HG03159 (cell line): Measurements from ENCODE around the gene TTI1.

Source experiments
- ATAC-seq: cut with Tn5 transposase; IDR thresholded peaks from one replicate; pipeline ENCODE4 v1.9.1; 2021; ENCODE audit warnings: mild to moderate bottlenecking, moderate library complexity; ENCODE audit not compliant: unreplicated experiment

The TTI1 gene

DNA sequence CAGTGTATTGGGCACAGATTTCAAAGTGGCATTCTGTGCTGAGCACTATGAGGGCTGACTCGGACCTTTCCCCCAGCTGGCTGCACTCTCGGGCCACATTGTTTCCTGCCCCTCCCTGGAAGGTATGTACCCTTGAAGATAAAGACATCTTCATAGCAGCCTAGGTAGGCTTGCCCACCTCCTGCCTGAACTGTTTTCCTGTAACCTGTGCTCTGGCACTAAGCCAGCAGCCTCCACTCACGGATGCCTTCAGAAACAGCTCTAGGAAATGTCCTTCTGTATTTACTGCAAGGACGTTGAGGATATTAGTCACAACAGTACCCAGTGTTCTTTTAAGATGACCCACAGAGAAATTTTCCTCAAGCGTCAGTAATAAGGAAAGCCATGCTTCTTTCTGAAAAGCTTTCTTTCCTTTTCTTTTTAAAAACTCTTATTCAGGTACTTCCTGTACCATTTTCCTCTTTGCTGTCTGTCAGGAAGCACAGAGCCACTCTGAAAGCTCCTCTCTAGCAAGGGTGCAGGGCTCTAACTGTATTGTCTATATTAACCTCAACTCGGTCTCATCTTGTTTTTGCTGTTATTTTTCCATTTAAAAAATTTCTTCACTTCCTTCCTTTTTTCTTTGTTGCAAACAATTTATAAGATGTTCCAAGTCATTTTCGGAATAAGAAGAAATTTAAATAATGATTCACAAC, 43.5 kb downstream of the TTI1 start:
- ATAC-seq = no peak

- no peak for ATAC-seq
These were observed 44.8 kb downstream of the TTI1 start for GRCh38 chr20:37988306-37988954.

- no peak for ATAC-seq
These were observed 45.5 kb downstream of the TTI1 start for GRCh38 chr20:37987602-37988290.

- ATAC-seq = no peak
These were observed 46.2 kb downstream of the TTI1 start for GRCh38 chr20:37986873-37987601.

- no peak for ATAC-seq
These were observed 47.0 kb downstream of the TTI1 start for GRCh38 chr20:37986044-37986858.

GRCh38 chr20:37984018-37984785, 49.1 kb downstream of the TTI1 start:
- ATAC-seq = no peak

- no peak for ATAC-seq
These were observed 50.0 kb downstream of the TTI1 start for GRCh38 chr20:37983286-37983685.

DNA sequence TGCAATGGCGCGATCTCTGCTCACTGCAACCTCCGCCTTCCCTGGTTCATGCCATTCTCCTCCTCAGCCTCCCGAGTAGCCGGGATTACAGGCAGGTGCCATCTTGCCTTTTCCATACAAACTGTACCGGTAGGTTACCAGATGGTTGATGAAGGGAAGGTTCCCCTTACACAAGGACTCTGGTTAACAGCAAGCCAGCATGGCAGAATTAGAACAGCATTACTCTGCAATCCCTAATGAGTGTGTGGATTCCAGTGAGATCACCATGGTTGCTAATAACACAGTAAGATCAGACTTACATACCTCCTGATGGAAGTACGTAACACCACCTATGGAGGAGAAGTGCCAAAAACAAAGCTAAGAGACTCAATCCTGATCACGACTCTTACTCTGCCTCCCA, 51.7 kb downstream of the TTI1 start:
- no peak for ATAC-seq

DNA sequence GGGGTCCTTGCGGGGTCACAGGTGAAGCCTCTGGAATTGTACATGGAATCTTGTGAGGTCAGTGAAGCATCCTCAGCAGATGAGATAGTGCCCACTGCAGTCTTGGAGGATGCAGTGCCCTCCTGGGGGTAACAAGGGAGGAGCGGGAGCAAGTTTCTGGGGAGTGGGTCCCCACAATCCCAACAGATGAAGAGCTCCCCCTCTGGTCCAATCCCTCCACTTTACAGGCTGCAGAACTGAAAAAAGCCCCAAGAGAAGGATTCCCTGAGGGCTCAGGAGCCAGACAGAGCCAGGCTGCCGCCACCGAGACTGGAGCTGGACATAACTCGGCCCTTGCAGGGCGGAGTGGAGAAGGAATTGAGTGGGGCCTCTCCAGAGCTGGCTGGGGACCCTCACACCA, 52.4 kb downstream of the TTI1 start:
- ATAC-seq = no peak

- no peak for ATAC-seq
These were observed 52.9 kb downstream of the TTI1 start for GRCh38 chr20:37980383-37980782.

DNA sequence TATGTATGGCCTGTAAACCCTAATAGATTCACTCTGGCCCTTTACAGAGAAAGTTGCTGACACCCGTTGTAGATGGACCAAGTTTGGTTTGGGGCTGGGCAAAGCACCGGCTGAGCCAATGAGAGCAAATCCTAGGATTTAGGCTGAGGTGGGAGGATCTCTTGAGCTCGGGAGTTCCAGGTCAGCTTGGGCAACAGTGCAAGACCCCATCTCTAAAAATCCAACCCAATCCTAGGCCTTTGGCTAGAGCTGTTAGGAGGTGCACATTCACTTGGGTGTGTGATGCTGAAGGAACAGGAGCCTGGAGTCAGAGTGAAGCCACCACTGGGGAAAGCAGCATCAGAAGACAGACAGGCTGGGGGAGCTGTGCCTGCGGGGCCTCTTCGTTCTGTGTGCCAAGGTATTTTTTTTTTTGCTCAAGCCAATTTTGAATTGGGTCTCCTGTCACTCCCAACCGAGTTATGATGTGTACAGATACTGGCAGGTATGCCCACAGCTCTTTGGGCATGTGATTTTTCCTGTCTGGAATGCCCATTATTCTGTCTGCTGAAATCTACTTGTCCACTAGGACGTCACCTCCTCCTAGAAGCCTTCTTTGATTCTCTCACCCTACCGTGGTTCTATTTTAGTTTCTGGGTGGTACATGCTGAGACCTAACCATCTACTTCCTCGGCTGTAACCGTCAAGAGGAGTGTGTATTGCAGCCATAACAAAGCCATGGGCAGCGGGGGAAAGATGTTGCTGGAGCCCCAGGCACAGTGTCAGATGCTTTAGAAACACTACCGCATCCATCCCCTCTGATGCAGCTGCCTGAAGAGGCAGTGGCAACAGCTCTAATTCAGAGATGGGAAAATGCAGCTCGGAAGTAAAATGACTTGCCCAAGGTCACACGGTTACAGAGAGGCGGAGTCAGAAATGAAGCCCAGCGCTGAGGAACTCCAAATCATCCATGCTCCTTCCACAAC, 54.0 kb downstream of the TTI1 start:
- ATAC-seq = no peak

DNA sequence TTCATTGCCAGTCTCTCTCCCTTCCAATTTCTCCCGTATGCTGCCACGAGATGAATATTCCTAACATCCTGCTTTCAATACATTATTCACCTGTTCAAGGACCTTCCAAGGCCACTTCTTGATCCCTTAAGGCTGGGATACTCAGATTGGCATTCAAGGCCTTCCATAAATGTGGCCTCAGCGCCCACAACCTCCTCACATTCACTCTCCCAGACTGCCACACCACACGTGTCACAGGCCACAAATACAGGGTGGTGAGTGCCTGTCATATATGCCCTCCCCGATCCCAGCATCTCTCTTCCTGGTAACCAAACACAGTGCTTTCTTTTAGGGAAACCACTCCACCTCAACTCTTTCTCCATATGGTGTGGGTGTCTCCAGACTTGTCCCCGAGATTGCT, 55.5 kb downstream of the TTI1 start:
- no peak for ATAC-seq

DNA sequence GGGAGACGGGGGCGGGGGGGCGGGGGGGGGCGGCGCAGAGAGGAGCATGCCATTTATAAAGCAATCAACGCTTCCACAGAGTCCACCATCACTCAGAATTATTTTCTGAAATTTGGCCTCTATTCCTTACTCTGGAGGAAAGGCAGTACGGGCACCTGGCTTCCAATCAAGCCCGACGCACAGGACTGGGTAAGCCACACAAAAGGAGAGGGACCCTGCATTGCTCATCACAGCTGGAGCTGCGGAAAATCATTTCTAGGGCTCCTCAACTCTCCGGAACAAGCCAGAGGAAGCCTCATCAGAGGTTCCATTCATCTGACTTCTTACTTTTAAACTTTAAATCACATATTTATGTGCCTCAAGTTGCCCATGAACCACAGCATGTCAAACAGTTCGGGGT, 55.9 kb downstream of the TTI1 start:
- ATAC-seq = no peak

- ATAC-seq = no peak
These were observed 56.4 kb downstream of the TTI1 start for GRCh38 chr20:37976887-37977286.

- ATAC-seq = no peak
These were observed 60.0 kb downstream of the TTI1 start for GRCh38 chr20:37973059-37973910.

- no peak for ATAC-seq
These were observed 60.8 kb downstream of the TTI1 start for GRCh38 chr20:37972256-37973058.

GRCh38 chr20:37971561-37972127, 61.6 kb downstream of the TTI1 start:
- ATAC-seq = no peak
